KBM-7 (cell line): ENCODE results near the gene TET1.
"Not testable (repeated sequence)": the region's sequence is repeated elsewhere in the genome, so short reads cannot be mapped to it uniquely, and the experiment has no call there.

Source experiments
- DNase-seq: peaks from one replicate; pipeline ENCODE4 v3.0.0-alpha.2; 2015
- in situ Hi-C: fragments of 300-500 bp; cut with MboI; formaldehyde crosslinking; loops from 2 replicates; pipeline ENCODE4 v1.14.3; 2020; ENCODE audit warnings: low sequenced_read_pairs, low pct_unique_long_range_greater_than_20kb, mixed read lengths

The TET1 gene

GRCh38 chr10:68560186-68560942 lies at the start of gene TET1:
TSS of gene TET1 (plus strand) at chr10:68560337. CDS start at chr10:68572339, 12,002 bp downstream.
- in situ Hi-C loops: no loop called here
- DNase-seq: peak; percentile 72

GRCh38 chr10:68516216-68516615 lies 43.9 kb upstream of the TET1 start:
- in situ Hi-C loops, DNase-seq: not testable (repeated sequence)

- in situ Hi-C loops: no loop called here
Observed at GRCh38 chr10:68516766-68517165, 43.4 kb upstream of the TET1 start.

GRCh38 chr10:68517188-68517587 lies 42.9 kb upstream of the TET1 start:
- in situ Hi-C loops: no loop called here
- no peak for DNase-seq

More at GRCh38 chr10:68516766-68517165, 43.4 kb upstream of the TET1 start:
- DNase-seq: no peak

GRCh38 chr10:68518609-68519008 lies 41.5 kb upstream of the TET1 start:
- DNase-seq, in situ Hi-C loops: not testable (repeated sequence)

GRCh38 chr10:68525490-68526038 lies 34.6 kb upstream of the TET1 start:
- in situ Hi-C loops: not testable (repeated sequence)

GRCh38 chr10:68526634-68527307 lies 33.4 kb upstream of the TET1 start:
- no peak for DNase-seq
- in situ Hi-C loops: no loop called here

More at GRCh38 chr10:68525490-68526038, 34.6 kb upstream of the TET1 start:
- DNase-seq: not testable (repeated sequence)

- DNase-seq: no peak
- in situ Hi-C loops: no loop called here
Observed at GRCh38 chr10:68536973-68537372, 23.2 kb upstream of the TET1 start.

GRCh38 chr10:68537796-68538195 lies 22.3 kb upstream of the TET1 start:
- in situ Hi-C loops: no loop called here

GRCh38 chr10:68543004-68543918 lies 16.9 kb upstream of the TET1 start:
- in situ Hi-C loops: no loop called here
- no peak for DNase-seq

More at GRCh38 chr10:68537796-68538195, 22.3 kb upstream of the TET1 start:
- no peak for DNase-seq

GRCh38 chr10:68550747-68551411 lies 9.3 kb upstream of the TET1 start:
- in situ Hi-C loops: no loop called here
- peak; percentile 81 for DNase-seq

- in situ Hi-C loops: no loop called here
- DNase-seq: no peak
Observed at GRCh38 chr10:68553138-68553537, 7.0 kb upstream of the TET1 start.

GRCh38 chr10:68553599-68553998 lies 6.5 kb upstream of the TET1 start:
- in situ Hi-C loops: no loop called here
- DNase-seq: no peak

- in situ Hi-C loops: no loop called here
- DNase-seq: no peak
Observed at GRCh38 chr10:68558478-68558877, 1.7 kb upstream of the TET1 start.

GRCh38 chr10:68559251-68559650 lies 886 bp upstream of the TET1 start:
- in situ Hi-C loops: no loop called here
- DNase-seq: no peak

- in situ Hi-C loops: no loop called here
- DNase-seq: no peak
Observed at GRCh38 chr10:68559841-68560185, 324 bp upstream of the TET1 start.

GRCh38 chr10:68560943-68561864 lies 1.1 kb downstream of the TET1 start:
- DNase-seq: no peak
- in situ Hi-C loops: no loop called here
